GM19193 (cell line): ENCODE measurements around the gene PGAP6.

Source experiments
- POLR2A ChIP-seq: IDR thresholded peaks from 4 replicates; pipeline ENCODE4 v1.6.1; 2011; ENCODE audit not compliant: insufficient read depth, insufficient read length; ENCODE audit errors: extremely low read depth

Gene PGAP6

DNA sequence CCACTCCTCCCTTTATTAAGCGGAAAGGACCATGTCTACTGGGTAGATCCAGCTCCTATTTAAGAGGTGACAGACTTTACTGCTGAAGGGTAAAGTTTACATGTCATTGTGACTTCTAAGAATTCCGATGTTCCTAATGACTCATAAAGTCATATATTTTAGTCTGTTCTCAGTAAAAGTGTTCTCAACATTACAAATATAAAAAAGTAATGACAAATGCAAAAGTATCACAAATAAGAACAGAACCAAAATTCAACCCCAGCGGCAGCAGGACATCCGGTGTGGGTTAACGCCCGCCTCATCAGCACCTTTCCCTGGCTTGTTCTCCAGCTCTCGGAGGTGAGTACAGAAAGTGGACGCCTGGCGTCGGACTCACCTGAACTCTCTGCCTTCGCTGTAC lies 36.0 kb downstream of the PGAP6 start:
- TF ChIP-seq POLR2A, result no peak

DNA sequence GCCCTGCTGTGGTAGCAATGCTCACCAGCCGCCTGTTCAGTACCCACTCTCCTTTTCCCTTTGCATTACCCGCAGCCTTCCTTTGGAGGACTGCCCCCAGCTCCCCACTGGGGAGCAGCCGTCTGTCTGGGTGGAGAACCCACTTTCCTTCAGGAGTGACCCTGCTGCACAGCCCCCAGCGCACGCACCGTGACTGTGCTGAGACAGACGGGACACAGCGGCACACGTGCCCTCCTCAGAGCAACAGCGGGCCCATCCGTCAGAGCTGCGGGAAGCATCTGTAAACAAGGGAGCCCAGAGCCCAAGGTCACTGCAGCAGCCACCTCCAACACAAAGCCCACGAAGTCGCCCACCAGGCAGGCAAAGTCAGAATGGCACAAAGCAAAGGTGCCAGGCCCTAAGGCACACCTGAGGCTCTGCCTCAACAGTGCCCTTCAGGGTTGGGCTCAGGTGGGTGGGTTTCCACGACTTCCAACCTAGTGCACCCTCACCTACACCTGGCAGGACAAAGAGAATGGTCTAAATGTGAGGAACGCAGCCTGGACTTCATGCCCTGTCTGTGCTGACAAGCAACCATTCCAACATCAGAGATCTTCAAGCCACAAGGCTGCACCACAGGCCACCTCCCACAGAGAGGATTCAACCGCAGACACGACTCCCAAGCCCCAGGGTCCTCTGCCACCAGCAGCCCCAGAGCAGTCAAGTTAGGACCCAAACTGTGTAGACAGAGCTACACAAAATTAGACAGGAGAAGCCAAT lies 39.1 kb downstream of the PGAP6 start:
- TF ChIP-seq POLR2A, result no peak

DNA sequence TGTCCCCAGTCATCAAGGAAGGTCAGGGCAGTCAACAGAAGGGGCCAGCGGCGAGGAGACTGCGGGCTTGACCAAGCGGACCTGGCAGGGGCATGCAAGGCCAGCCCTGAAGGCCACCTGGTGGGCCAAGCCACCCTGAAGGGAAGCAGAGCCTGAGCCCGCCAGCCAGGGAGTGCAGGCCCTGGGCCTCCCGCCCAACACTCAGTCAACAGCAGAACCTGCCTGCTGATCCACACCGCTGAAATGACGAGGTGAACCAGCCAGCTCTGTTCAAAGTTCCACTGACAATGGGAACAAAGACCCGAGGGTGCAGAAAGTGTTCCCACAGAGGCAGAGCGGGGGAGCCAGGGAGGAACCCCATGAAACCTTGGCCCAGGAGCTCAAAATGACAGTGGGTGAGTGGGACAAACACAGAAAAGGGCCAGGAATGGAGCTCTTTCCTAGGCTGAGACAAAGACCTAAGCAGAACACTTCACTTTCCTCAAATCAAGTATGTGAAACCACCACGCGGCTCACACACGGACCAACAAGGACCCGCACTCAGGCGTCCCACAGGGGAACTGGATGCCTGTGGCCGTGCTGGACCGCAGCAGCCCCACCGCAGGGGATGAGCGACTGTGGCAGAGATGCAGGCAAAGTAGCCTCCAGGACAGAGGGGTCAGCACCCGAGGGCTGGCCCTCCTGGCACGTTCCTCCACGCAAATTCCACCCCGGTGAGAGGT lies 41.2 kb downstream of the PGAP6 start:
- no peak for TF ChIP-seq POLR2A

DNA sequence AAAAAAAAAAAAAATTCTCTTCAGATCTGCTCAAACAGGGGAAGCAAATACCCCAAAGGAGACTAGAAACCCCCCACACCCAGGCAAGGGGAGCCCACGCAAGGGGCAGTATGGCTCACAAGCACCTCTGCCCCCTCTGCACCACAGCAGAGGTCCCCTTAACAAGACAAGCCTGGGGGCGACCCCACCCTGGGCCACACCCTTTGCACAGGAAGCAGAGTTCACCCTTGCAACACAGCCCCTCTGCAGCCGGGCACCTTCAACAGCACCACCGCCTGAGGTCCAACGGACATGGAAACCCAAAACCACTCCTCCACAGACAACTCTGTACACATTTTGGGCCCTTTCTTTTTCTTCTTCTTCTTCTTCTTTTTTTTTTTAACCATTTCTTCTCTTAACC lies 42.1 kb downstream of the PGAP6 start:
- no peak for TF ChIP-seq POLR2A

DNA sequence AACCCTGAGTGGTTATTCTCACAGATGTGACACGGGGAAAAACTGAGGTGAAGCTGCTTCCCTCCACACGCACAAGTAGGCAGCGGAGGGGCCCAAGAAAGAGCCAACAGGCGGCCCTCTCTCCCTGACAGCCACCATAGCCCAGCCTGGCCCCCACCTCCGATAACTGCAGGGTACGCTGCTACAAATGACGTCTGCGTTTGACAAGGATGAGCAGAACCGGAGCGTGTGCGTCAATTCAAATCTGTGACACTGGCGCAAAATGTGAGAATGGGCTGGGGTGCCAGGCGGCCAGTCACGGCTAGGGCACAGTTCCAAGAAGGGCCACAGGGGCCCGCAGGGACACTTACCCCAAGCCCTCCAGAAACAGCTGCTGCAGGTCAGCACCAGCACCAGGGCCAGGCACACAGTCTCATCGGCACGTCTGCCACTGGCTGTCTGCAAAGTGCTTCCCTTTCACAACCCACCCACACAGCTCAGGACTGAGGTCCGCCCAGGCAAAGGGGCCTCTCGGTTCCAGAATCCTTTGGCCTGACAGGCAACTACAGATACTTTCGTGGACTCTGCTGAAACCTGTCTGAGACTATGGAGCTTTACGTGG lies 43.7 kb downstream of the PGAP6 start:
- TF ChIP-seq POLR2A, result no peak

DNA sequence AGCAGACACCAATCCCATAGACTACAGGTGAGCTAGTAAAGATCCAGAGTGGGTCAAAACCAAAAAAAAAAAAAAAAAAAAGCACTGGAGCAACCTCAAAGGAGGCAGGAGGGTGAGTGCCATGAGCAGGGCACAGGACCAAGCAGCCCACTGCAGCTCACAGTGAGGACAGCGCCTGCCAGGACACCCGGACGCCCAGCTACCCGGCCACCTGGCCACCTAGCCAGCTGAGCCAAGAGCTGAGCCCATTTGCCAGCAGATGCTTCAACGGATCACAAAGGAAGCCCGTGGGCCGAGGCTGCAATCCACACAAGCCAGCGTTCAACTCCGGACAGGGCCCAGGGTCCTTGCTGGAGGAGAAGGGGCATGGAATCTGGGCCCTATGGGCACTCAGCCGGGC lies 44.3 kb downstream of the PGAP6 start:
- no peak for TF ChIP-seq POLR2A

DNA sequence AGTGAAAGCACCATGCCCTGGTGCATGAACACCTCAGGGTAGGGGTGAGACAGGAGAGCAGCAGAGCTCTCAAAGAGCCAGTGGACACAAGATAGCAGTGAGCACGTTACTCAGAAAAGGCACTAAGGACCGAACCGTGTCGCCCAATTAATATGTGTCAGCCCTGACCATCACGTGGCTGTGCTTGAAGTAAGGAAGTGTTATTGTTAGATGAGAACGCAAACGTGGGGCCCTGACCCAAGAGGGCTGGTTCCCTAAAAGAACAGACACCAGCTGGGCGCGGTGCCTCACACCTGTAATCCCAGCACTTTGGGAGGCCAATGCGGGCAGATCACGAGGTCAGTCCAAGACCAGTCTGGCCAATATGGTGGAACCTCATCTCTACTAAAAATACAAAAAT lies 45.5 kb downstream of the PGAP6 start:
- TF ChIP-seq POLR2A, result no peak

DNA sequence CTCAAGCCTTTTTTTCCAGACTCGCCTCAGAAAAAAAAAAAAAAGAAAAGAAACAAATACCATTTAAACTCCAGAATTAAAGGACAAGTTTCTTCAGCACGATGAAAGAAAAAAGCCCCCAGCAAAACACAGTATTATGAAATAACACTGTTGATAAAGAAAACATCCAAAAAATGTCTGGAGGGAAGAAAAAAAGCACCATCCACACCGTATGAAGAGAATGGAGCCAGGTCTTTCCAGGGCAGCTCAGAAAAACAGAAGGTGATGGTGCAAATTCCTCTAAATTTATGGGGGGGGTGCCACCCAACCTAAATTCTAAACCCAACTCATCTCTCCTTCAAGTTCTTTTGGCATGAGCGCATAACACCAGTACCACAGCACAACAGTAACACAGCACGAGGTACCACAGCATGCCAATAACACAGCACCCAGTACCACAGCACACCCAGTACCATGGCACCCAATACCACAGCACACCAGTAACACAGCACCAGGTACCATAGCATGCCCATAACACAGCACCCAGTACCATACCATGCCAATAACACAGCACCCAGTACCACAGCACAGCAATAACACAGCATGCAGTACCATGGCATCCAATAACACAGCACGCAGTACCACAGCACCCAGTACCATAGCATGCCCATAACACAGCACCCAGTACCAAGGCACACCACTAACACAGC lies 48.2 kb downstream of the PGAP6 start:
- TF ChIP-seq POLR2A, result no peak

DNA sequence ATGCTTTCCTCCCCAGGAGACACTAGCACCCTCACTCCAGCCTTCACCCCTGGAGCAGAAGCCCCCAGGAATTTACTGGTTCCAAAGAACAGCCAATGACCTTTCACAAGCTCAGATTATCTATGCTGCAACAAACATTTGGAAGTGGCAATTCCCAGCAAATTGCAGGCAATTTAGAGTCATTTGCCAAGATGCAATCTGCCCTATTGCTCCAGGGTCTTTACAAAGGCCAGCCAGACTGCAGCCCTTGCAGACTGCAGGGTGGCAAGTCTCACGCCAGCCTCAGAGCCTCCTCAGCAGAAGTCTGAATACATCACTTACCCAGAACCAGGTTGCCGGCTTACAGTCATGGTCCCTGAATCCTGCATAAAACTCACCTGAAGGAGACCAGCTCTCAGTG lies 51.0 kb downstream of the PGAP6 start:
- TF ChIP-seq POLR2A, result no peak

DNA sequence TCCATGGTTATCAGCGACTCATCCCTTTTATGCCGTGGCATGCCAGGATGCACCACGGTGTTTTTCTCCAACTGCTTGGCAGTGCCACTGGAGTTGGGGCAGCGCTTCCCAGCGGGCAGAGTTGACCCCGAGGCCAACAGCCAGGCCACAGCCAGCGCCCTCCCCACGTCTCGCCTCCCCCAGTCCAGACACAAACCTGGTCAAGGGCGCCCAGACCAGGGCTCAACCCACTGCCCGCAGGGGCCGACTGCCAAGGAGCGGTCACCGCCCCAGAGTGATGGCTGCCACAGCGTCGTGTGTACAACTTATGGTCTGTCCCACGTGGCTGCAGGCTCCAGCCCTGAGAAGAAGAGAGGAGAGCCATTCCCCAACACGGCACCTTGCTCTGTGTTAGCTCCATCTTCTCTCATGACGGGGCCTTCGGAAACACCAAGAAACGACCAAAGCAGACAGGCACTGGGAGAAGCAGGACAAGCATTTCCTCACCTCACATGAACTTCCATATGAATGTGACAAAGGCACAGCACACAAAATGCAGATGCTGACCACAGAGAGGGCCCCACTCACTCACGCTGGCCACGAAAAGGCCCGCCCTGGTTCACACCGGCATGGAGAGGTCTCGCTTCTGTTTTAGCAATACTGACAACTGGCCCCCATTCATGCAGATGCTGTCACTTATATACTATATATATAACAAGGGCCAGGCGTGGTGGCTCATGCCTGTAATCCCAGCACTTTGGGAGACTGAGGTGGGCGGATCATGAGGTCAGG lies 56.2 kb downstream of the PGAP6 start:
- no peak for TF ChIP-seq POLR2A

DNA sequence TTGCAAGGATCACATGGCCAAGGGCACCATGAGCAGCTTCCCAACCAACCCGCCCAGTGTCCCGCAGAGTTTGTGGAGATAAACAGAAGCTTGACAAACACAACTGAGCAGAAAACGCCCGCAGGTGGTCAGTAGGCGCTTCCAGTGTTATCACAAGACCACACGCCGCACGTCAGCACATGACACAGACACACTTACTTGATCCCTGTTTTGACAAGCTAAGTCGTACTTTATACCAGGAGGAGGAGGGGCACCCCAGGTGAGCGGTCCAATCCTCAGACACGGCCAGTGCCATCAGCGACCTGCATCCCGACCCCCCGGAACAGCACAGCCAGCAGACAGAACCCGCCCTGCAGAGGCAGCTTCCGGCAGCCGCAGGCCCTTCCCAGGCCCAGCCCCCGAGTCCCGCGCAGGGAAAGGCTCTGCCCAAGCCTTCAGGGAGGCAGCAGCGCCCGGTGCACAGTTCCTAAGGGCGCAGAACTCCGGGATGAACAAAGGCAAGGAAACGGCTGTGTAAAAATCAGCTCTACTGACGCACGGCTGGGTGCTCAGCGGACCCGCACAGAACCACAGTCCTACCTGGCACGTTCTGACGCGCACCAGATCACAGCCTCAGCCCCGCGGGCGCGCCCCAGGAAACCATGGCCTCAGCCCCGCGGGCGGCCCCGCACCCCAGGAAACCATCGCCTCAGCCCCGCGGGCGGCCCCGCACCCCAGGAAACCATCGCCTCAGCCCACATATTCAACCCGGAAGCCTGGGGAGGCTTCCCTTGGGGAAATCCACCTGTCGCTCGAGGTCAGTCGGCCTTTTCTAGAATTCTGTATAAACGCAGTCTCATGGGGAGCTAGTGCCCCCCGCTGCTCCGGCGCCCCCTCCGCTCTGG lies 57.1 kb downstream of the PGAP6 start:
- peak; percentile 49 for TF ChIP-seq POLR2A

DNA sequence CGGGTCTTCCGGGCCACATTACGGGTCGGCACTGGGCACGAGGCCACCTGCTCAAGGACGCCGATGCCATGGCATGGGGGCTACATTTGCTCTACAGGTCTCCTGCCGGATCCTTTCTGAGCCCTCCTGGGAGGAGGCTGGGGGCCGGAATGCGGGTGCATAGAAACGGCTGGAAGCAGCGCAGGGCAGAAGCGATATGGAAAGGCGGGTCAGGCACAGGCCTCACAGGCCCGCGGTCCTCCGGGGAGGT lies 57.7 kb downstream of the PGAP6 start:
- TF ChIP-seq POLR2A, result no peak

DNA sequence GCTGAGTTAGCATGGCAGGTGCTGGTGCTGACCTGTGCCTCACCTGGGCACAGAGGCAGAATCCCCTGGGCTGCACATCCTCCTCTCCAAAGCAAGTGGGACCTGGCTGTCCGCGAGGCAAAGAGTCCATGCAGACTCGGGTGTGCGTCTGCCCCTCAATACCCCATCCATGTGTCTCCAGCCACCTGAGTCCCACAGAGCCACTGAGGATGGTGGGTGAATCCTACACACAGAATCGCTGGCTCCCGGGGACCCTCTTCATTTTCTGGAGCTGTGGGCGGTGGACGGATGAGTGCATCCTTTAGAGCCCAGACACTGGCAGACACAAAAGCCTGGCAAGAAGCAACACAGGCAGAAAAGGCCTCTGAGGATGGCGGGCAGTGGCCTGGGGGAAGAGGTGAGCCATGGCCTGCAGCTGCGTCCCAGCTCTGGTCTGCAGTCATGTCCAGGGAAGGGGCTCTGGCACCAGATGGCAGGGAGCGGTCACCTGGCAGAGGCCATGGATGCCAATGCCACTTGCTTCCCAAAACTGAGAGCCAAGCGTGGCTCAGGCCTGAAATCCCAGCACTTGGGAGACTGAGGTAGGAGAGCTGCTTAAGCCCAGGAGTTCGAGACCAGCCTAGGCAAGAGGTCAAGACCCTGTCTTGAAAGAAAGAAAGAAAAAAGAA lies 59.2 kb downstream of the PGAP6 start:
- TF ChIP-seq POLR2A, result no peak
